H9 (cell line): ENCODE data around the gene GSG1L2. TPM values are rescaled to one million over a fixed set of nuclear protein-coding genes. Genes with fewer than 3 reads are reported as not detected.

Experiments
- DNase-seq: peaks from one replicate; pipeline ENCODE4 v3.0.0-alpha.2; 2017
- H2AFZ ChIP-seq: one replicate; pipeline ENCODE4 v1.6.1; 2013; ENCODE audit warnings: mild to moderate bottlenecking, low read length, control low read depth, moderate library complexity
- H2AK5ac ChIP-seq: 2 replicates; pipeline ENCODE4 v1.6.1; 2013; ENCODE audit warnings: low read length, control low read depth, mixed read lengths; ENCODE audit not compliant: insufficient read length
- H2BK120ac ChIP-seq: one replicate; pipeline ENCODE4 v1.6.1; 2013; ENCODE audit warnings: low read depth, mild to moderate bottlenecking, low read length, control low read depth, inconsistent platforms; ENCODE audit not compliant: poor library complexity, severe bottlenecking
- H2BK12ac ChIP-seq: 2 replicates; pipeline ENCODE4 v1.6.1; 2013; ENCODE audit warnings: low read length, control low read depth, mixed read lengths, low read depth; ENCODE audit not compliant: insufficient read length
- H2BK15ac ChIP-seq: 2 replicates; pipeline ENCODE4 v1.6.1; 2013; ENCODE audit warnings: low read depth, low read length, control low read depth
- H2BK20ac ChIP-seq: one replicate; pipeline ENCODE4 v1.6.1; 2013; ENCODE audit warnings: low read depth, mild to moderate bottlenecking, low read length, control low read depth, inconsistent platforms; ENCODE audit not compliant: poor library complexity, severe bottlenecking
- H2BK5ac ChIP-seq: 2 replicates; pipeline ENCODE4 v1.6.1; 2013; ENCODE audit warnings: low read length, control low read depth, mixed read lengths; ENCODE audit not compliant: insufficient read length
- H3K14ac ChIP-seq: 2 replicates; pipeline ENCODE4 v1.6.1; 2013; ENCODE audit warnings: low read length, control low read depth; ENCODE audit not compliant: insufficient read depth
- H3K18ac ChIP-seq: 2 replicates; pipeline ENCODE4 v1.6.1; 2013; ENCODE audit warnings: low read depth, mild to moderate bottlenecking, mixed read lengths, low read length, control low read depth; ENCODE audit not compliant: insufficient read length
- H3K23ac ChIP-seq: 2 replicates; pipeline ENCODE4 v1.6.1; 2013; ENCODE audit warnings: low read length, control low read depth, mixed read lengths, low read depth; ENCODE audit not compliant: insufficient read length
- H3K23me2 ChIP-seq: 2 replicates; pipeline ENCODE4 v1.6.1; 2013; ENCODE audit warnings: low read depth, mild to moderate bottlenecking, mixed read lengths, low read length, control low read depth; ENCODE audit not compliant: insufficient read length, poor library complexity, severe bottlenecking
- H3K27ac ChIP-seq: 2 replicates; pipeline ENCODE4 v1.5.1; 2013; ENCODE audit warnings: low read length, control low read depth, mixed read lengths, low read depth; ENCODE audit not compliant: insufficient read length
- H3K27me3 ChIP-seq: 2 replicates; pipeline ENCODE4 v1.6.1; 2013; ENCODE audit warnings: low read length, control low read depth, inconsistent platforms; ENCODE audit not compliant: insufficient read depth
- H3K4ac ChIP-seq: 2 replicates; pipeline ENCODE4 v1.6.1; 2013; ENCODE audit warnings: low read depth, mild to moderate bottlenecking, control low read depth, inconsistent platforms, low read length, moderate library complexity
- H3K4me1 ChIP-seq: 2 replicates; pipeline ENCODE4 v1.6.1; 2013; ENCODE audit warnings: low read length, control low read depth, inconsistent platforms; ENCODE audit not compliant: insufficient read depth
- H3K4me2 ChIP-seq: 2 replicates; pipeline ENCODE4 v1.6.1; 2013; ENCODE audit warnings: low read length, control low read depth, mixed read lengths; ENCODE audit not compliant: insufficient read length, insufficient read depth
- H3K56ac ChIP-seq: 2 replicates; pipeline ENCODE4 v1.6.1; 2013; ENCODE audit warnings: low read depth, mild to moderate bottlenecking, mixed read lengths, low read length, control low read depth; ENCODE audit not compliant: insufficient read length
- H3K79me1 ChIP-seq: 2 replicates; pipeline ENCODE4 v1.6.1; 2013; ENCODE audit warnings: low read depth, mild to moderate bottlenecking, moderate library complexity, low read length, control low read depth, inconsistent platforms; ENCODE audit not compliant: insufficient read depth, poor library complexity, severe bottlenecking
- H3K79me2 ChIP-seq: 2 replicates; pipeline ENCODE4 v1.6.1; 2013; ENCODE audit warnings: low read length, control low read depth, inconsistent platforms; ENCODE audit not compliant: insufficient read depth
- H3K9ac ChIP-seq: 2 replicates; pipeline ENCODE4 v1.6.1; 2013; ENCODE audit warnings: low read length, control low read depth, mixed read lengths; ENCODE audit not compliant: insufficient read length; ENCODE audit errors: extremely low read depth
- H3K9me3 ChIP-seq: one replicate; pipeline ENCODE4 v1.6.1; 2013; ENCODE audit warnings: low read depth, low read length, inconsistent platforms; ENCODE audit not compliant: control insufficient read depth
- H3T11ph ChIP-seq: one replicate; pipeline ENCODE4 v1.6.1; 2013; ENCODE audit warnings: mild to moderate bottlenecking, low read length, control low read depth, inconsistent platforms
- H4K20me1 ChIP-seq: one replicate; pipeline ENCODE4 v1.6.1; 2013; ENCODE audit not compliant: control insufficient read depth, insufficient read length, insufficient read depth
- H4K5ac ChIP-seq: 2 replicates; pipeline ENCODE4 v1.6.1; 2013; ENCODE audit warnings: low read depth, mild to moderate bottlenecking, mixed read lengths, low read length, control low read depth; ENCODE audit not compliant: insufficient read length
- H4K8ac ChIP-seq: replicated peaks from 2 replicates; pipeline ENCODE4 v1.6.1; 2013; ENCODE audit warnings: low read length, control low read depth, mixed read lengths, low read depth; ENCODE audit not compliant: insufficient read length
- H4K91ac ChIP-seq: 2 replicates; pipeline ENCODE4 v1.6.1; 2013; ENCODE audit warnings: low read depth, mild to moderate bottlenecking, moderate library complexity, mixed read lengths, low read length, control low read depth; ENCODE audit not compliant: insufficient read length
- H3K27ac Mint-ChIP-seq, 3 experiments: 2 replicates in 2 of 3; 3 replicates in 1 of 3; pipeline ENCODE4 v1.8.0; 2020 to 2021; ENCODE audit warnings: mixed read lengths in 3 of 3, mild to moderate bottlenecking in 1 of 3, moderate library complexity in 1 of 3
- H3K27me3 Mint-ChIP-seq: 2 replicates; pipeline ENCODE4 v1.8.0; 2021; ENCODE audit warnings: low read depth, mild to moderate bottlenecking, moderate library complexity, mixed read lengths
- H3K36me3 Mint-ChIP-seq, 3 experiments: 2 replicates in 2 of 3; 3 replicates in 1 of 3; pipeline ENCODE4 v1.8.0; 2020 to 2021; ENCODE audit warnings: low read depth in 3 of 3, mixed read lengths in 3 of 3; ENCODE audit not compliant: insufficient read depth in 1 of 3
- H3K4me1 Mint-ChIP-seq, 2 experiments: 2 replicates each; pipeline ENCODE4 v1.8.0; 2020; ENCODE audit warnings: mixed read lengths in 2 of 2
- H3K4me3 Mint-ChIP-seq, 2 experiments: 2 replicates in 1 of 2; 3 replicates in 1 of 2; pipeline ENCODE4 v1.8.0; 2020 to 2021; ENCODE audit warnings: mild to moderate bottlenecking in 2 of 2, mixed read lengths in 2 of 2, moderate library complexity in 1 of 2
- H3K9me3 Mint-ChIP-seq, 2 experiments: 2 replicates in 1 of 2; 3 replicates in 1 of 2; pipeline ENCODE4 v1.8.0; 2020; ENCODE audit warnings: mild to moderate bottlenecking in 2 of 2, mixed read lengths in 2 of 2, moderate library complexity in 1 of 2
- WGBS: extraction: QIAGEN DNeasy Blood & Tissue Kit; methylation state at CpG from one replicate; pipeline ENCODE4 v1.1.7; 2013; ENCODE audit warnings: missing lambda C conversion rate, low lambda C conversion rate, mixed read lengths; ENCODE audit not compliant: insufficient read length; ENCODE audit errors: extremely low coverage; 5-methylcytosine and 5-hydroxymethylcytosine counted together
- total RNA-seq: library from RNA; stranded (reverse); gene quantifications from 2 replicates; pipeline ENCODE4 v1.2.1, GENCODE V29; 2021
- TF ChIP-seq, protein P1 (sequence below): fragments of 200-600 bp; sonication (generic); conservative IDR thresholded peaks from 3 replicates; pipeline ENCODE4 v1.8.0; 2021; ENCODE audit warnings: antibody characterized with exemption, mild to moderate bottlenecking

The GSG1L2 gene
- total RNA-seq, 1 experiment from 2014 or later: not detected

DNA sequence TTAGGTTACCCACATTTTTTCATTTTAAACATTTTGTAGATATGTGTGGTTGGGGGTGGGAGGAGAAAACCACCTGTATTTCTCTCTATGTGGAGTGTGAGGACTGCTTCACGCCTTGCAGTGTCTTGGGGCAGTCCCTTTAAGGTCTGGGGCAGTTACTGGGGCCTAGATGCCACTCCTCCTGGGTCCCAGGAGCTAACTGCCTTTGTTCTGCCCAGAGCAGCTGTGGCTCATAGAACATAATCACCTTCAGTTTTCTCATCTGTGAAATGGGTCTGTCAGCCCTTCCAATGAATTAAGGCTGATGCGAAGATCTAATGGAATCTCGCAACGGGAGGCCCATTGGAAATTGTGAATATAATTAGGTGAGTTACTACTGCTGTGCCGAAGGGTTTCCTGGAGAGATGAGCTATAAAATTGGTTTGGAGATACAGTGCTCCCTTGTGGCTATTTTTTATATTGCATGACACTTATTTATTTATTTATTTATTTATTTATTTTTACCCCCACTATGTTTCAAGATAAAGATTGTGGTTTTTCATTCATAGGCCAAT, 53.4 kb downstream of the GSG1L2 start:
- Histone ChIP-seq H2BK120ac (no peak overlapping the region), H3K79me1 (no peaks in the 10 kb centered on the region), H3K14ac (no peak overlapping the region), H4K20me1 (no peaks in the 10 kb centered on the region), H3K23ac (no peak overlapping the region), H2BK15ac (no peak overlapping the region; the same call in 1 of the 2 replicates), H3K56ac (no peak overlapping the region), H2BK12ac (no peak overlapping the region), H4K5ac (no peak overlapping the region), H3K23me2 (no peaks in the 10 kb centered on the region), H3K4me1 (no peaks in the 10 kb centered on the region), H2BK5ac (no peak overlapping the region), H2AFZ (no peak overlapping the region), H4K91ac (no peak overlapping the region), H2BK20ac (no peak overlapping the region), H3K9me3 (no peaks in the 10 kb centered on the region), H3T11ph (no peak overlapping the region), H3K27me3 (no peaks in the 10 kb centered on the region), H3K18ac (no peak overlapping the region), H3K27ac (no peak overlapping the region), H2AK5ac (no peak overlapping the region), H3K4me2 (no peak overlapping the region), H3K4ac (no peak overlapping the region), H3K79me2 (no peaks in the 10 kb centered on the region), H4K8ac (no peak overlapping the region), H3K9ac (no peak overlapping the region)
- H3K27me3 Mint-ChIP-seq: peaks cover 9% of the 10 kb centered on the region
- no peaks in the 10 kb centered on the region for H3K36me3 Mint-ChIP-seq
- H3K27ac Mint-ChIP-seq: no peak overlapping the region
- TF ChIP-seq, protein P1, sequence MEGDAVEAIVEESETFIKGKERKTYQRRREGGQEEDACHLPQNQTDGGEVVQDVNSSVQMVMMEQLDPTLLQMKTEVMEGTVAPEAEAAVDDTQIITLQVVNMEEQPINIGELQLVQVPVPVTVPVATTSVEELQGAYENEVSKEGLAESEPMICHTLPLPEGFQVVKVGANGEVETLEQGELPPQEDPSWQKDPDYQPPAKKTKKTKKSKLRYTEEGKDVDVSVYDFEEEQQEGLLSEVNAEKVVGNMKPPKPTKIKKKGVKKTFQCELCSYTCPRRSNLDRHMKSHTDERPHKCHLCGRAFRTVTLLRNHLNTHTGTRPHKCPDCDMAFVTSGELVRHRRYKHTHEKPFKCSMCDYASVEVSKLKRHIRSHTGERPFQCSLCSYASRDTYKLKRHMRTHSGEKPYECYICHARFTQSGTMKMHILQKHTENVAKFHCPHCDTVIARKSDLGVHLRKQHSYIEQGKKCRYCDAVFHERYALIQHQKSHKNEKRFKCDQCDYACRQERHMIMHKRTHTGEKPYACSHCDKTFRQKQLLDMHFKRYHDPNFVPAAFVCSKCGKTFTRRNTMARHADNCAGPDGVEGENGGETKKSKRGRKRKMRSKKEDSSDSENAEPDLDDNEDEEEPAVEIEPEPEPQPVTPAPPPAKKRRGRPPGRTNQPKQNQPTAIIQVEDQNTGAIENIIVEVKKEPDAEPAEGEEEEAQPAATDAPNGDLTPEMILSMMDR: peak; percentile 73
- peaks cover 2 to 4% of the 10 kb centered on the region in 2 experiments; a peak in 2 of 4 replicates for H3K4me1 Mint-ChIP-seq
- DNase-seq: no peak
- H3K9me3 Mint-ChIP-seq: no peaks in the 10 kb centered on the region
- no CpG with 5 or more reads among the region's 5 CpGs for WGBS
- H3K4me3 Mint-ChIP-seq: no peak overlapping the region; a peak in 1 of 5 replicates
